Body of pancreas (tissue), 4 donors: ENCODE data around the gene APMAP. TPM values are rescaled to one million over a fixed set of nuclear protein-coding genes. Genes with fewer than 3 reads are reported as not detected.

Source experiments
- ATAC-seq: fragments of 150-250 bp; one replicate; pipeline ENCODE4 v1.9.1; 2016
- DNase-seq, 4 donors: peaks; one replicate each; pipeline ENCODE4 v3.0.0-alpha.2; 2019
- H3K27ac ChIP-seq, 4 donors: fragments of 200-600 bp; sonication (generic); 1 replicate in 3 of 4; 2 replicates in 1 of 4; pipeline versions ENCODE4 v1.5.1 to v1.6.1; 2016 to 2019; ENCODE audit warnings: mild to moderate bottlenecking in 1 of 4, mixed read lengths in 1 of 4, moderate library complexity in 1 of 4
- H3K27me3 ChIP-seq, 2 donors: fragments of 200-600 bp; sonication (generic); one replicate each; pipeline ENCODE4 v1.6.0; 2016; ENCODE audit warnings: mild to moderate bottlenecking in 1 of 2
- H3K36me3 ChIP-seq, 2 donors: fragments of 200-600 bp; sonication (generic); replicated peaks in 1 of 2; 2 replicates each; pipeline ENCODE4 v1.5.1; 2016; ENCODE audit warnings: low read depth in 2 of 2; ENCODE audit not compliant: insufficient read depth in 1 of 2
- H3K4me1 ChIP-seq: fragments of 200-600 bp; sonication (generic); one replicate; pipeline ENCODE4 v1.6.0; 2016
- H3K4me3 ChIP-seq, 2 donors: fragments of 200-600 bp; sonication (generic); 1 replicate in 1 of 2; 2 replicates in 1 of 2; pipeline ENCODE4 v1.5.1; 2016 to 2019
- H3K9me3 ChIP-seq, 3 donors: fragments of 200-600 bp; sonication (generic); 1 replicate in 2 of 3; 2 replicates in 1 of 3; pipeline ENCODE4 v1.5.1; 2016
- CTCF ChIP-seq, 7 experiments: fragments of 450-650 bp in 4 of 7; fragments of 200-600 bp in 3 of 7; sonication (generic) in 3 of 7; IDR thresholded peaks; one replicate each; pipeline ENCODE4 v1.5.1; 2016 to 2019; ENCODE audit warnings: antibody characterized with exemption in 7 of 7
- POLR2A ChIP-seq, 3 donors: fragments of 450-650 bp; IDR thresholded peaks; one replicate each; pipeline ENCODE4 v1.6.1; 2016; ENCODE audit warnings: antibody characterized with exemption in 3 of 3, mild to moderate bottlenecking in 2 of 3
- WGBS, 2 donors: methylation state at CpG; one replicate each; pipeline ENCODE4 v1.1.5; 2017; 5-methylcytosine and 5-hydroxymethylcytosine counted together
- intact Hi-C: fragments of 100-400 bp; cut with DNase I; formaldehyde crosslinking; loops from one replicate; pipeline ENCODE4 v1.15.1; 2023
- total RNA-seq, 2 donors: library from RNA; depleted of rRNA; stranded (reverse); fragments of >200 nt; gene quantifications; one replicate each; pipeline ENCODE4 v1.1.0, GENCODE V29; 2016

Gene APMAP
- total RNA-seq, 2 donors from 2014 or later, result 38.9 to 51.4 TPM

- no peaks in the 10 kb centered on the region for H3K27me3 ChIP-seq
- ATAC-seq (no peak), DNase-seq (peak; percentile 53 to 77 (median 73))
- no peak overlapping the region for H3K4me3 ChIP-seq
- H3K4me1 ChIP-seq, result peaks cover 84% of the 10 kb centered on the region
- WGBS, 2 donors, result 43 to 54% methylated on average over 9 to 16 of the region's 16 CpGs
- H3K27ac ChIP-seq, result peak overlapping the region; percentile 89 to 98 (median 95)
- intact Hi-C loops, result no loop called here
- no peaks in the 10 kb centered on the region for H3K9me3 ChIP-seq
- no peaks in the 10 kb centered on the region for H3K36me3 ChIP-seq
- TF ChIP-seq POLR2A (IDR thresholded peaks at IDR 0.05), result peak in 1 of 3 donors; percentile 12
- TF ChIP-seq CTCF (IDR thresholded peaks at IDR 0.05), result no peak
Measured at GRCh38 chr20:25019381-25020155, 27.0 kb upstream of the APMAP start.

- DNase-seq, result peak in 3 of 4 donors; percentile 25 to 50 (median 34)
- Histone ChIP-seq H3K36me3 (no peaks in the 10 kb centered on the region), H3K27ac (peak overlapping the region; percentile 89 to 98 (median 95)), H3K4me3 (no peak overlapping the region), H3K4me1 (peaks cover 83% of the 10 kb centered on the region), H3K27me3 (no peaks in the 10 kb centered on the region), H3K9me3 (no peaks in the 10 kb centered on the region)
- intact Hi-C loops, result no loop called here
- TF ChIP-seq POLR2A (IDR thresholded peaks at IDR 0.05), result no peak
- TF ChIP-seq CTCF (IDR thresholded peaks at IDR 0.05), result no peak
- no peak for ATAC-seq
- 70 to 90% methylated on average over 2 to 6 of the region's 6 CpGs for WGBS, 2 donors
Measured at GRCh38 chr20:25018841-25019240, 26.3 kb upstream of the APMAP start.

GRCh38 chr20:25018425-25018824 lies 25.9 kb upstream of the APMAP start:
- no peak for TF ChIP-seq CTCF (IDR thresholded peaks at IDR 0.05)
- TF ChIP-seq POLR2A (IDR thresholded peaks at IDR 0.05), result no peak
- DNase-seq, result peak in 3 of 4 donors; percentile 12 to 19 (median 16)
- no peaks in the 10 kb centered on the region for H3K9me3 ChIP-seq
- intact Hi-C loops, result no loop called here
- peaks cover 83% of the 10 kb centered on the region for H3K4me1 ChIP-seq
- WGBS, 2 donors, result 19 to 29% methylated on average over 2 of the region's 2 CpGs
- no peak overlapping the region for H3K4me3 ChIP-seq
- peak overlapping the region; percentile 89 to 98 (median 95) for H3K27ac ChIP-seq
- ATAC-seq, result no peak
- H3K36me3 ChIP-seq, result peaks cover 0 to 3% of the 10 kb centered on the region in 2 donors
- H3K27me3 ChIP-seq, result no peaks in the 10 kb centered on the region

GRCh38 chr20:25017257-25017803 lies 24.8 kb upstream of the APMAP start:
- peaks cover 0 to 8% of the 10 kb centered on the region in 2 donors for H3K36me3 ChIP-seq
- no peaks in the 10 kb centered on the region for H3K27me3 ChIP-seq
- no peaks in the 10 kb centered on the region for H3K9me3 ChIP-seq
- intact Hi-C loops, result no loop called here
- WGBS, 2 donors, result 20 to 24% methylated on average over 14 of the region's 14 CpGs
- no peak overlapping the region for H3K4me3 ChIP-seq
- peak in 2 of 3 donors; percentile 58 for TF ChIP-seq POLR2A (IDR thresholded peaks at IDR 0.05)
- TF ChIP-seq CTCF (IDR thresholded peaks at IDR 0.05), result peak in 4 of 7 experiments; percentile 27 to 41 (median 38)
- DNase-seq, result peak; percentile 96 to 100 (median 98)
- peaks cover 78% of the 10 kb centered on the region for H3K4me1 ChIP-seq
- H3K27ac ChIP-seq, result peak overlapping the region; percentile 89 to 98 (median 95)
- peak; percentile 97 for ATAC-seq
